HG03280 (cell line): ENCODE measurements around the gene OR51M1.

Experiments used
- ATAC-seq: cut with Tn5 transposase; IDR thresholded peaks from one replicate; pipeline ENCODE4 v1.9.1; 2021; ENCODE audit warnings: mild to moderate bottlenecking, moderate library complexity; ENCODE audit not compliant: unreplicated experiment

OR51M1 gene

GRCh38 chr11:5384335-5384734, 723 bp downstream of the OR51M1 start:
- no peak for ATAC-seq

GRCh38 chr11:5390210-5390609, 6.6 kb downstream of the OR51M1 start:
- ATAC-seq: no peak

GRCh38 chr11:5394091-5394490, 10.5 kb downstream of the OR51M1 start:
- no peak for ATAC-seq

DNA sequence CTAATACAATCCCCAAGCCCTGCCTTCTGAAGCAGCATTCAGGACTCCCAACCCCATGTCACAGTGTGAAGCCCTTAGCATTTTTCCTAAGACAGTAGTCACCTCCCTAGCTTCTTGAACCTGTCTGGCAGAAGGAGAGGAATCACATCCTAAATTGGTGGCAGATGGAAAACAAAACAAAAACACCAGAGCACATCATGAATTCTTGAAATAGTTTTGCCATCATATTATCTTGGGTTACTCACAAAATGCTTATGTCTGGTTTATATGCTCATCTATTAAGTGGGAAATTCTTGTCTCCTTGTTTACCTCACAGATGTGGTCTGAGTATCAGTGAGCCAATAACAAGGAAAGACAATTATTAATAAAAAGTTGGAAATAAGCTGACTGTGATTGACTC, 15.3 kb downstream of the OR51M1 start:
- no peak for ATAC-seq

DNA sequence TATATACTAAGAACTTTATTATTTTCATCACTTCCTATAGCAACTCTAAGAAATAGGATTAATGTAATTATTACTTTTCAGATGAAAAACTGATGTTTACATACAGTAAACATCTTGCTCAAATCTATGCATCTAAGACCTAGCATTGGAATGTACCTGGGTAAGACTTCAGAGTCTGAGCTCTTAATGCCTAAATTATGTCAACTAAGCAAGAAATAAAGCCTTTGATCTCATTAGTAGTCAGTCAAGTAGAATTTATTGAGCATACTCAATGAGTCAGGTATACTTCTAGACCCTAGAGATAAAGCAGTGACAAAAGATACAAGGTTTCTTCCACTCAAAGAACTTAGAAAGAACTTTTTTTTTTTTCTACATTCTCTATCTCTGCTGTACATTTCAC, 21.6 kb downstream of the OR51M1 start:
- ATAC-seq: no peak

GRCh38 chr11:5420993-5421392, 37.4 kb downstream of the OR51M1 start:
- no peak for ATAC-seq

- ATAC-seq: no peak
These were observed 38.2 kb downstream of the OR51M1 start, which contains the start of gene OR51Q1 for GRCh38 chr11:5421811-5422210. OR51Q1 (plus strand) TSS chr11:5422111; CDS start chr11:5422201, 90 bp downstream.

- no peak for ATAC-seq
These were observed 39.5 kb downstream of the OR51M1 start for GRCh38 chr11:5423131-5423530.

DNA sequence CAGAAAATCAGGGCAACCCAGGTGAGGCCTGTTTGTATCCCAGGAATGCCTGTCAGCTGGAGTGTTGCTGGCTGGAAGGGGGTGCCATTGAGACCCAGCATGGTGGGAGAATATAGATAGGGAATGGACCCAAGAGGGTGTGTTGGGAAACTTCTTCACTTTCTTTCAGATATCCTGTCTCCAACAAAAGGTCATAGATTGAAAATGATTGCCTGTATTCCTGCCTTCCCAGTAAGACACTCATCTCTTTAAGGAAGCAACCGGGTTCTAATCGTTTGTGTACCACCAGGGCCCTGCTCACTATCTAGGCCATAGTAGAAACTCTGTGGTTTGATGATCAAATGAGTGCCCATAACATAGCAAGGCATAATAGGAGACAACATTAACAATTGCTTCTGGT, 57.8 kb downstream of the OR51M1 start, which contains the start of gene OR51I1:
Gene OR51I1 (minus strand): TSS at position 101 of the 400 bp plus-strand sequence. CDS start 0 bp downstream, at position 101.
- no peak for ATAC-seq
